SK-N-SH (cell line): ENCODE results near the gene C9orf85. TPM values are rescaled to one million over a fixed set of nuclear protein-coding genes. Genes with fewer than 3 reads are reported as not detected.

ENCODE experiments used
- CTCF ChIA-PET: fragments of 300-600, 350-600 bp; formaldehyde crosslinking; extraction: SDS; loops from one replicate; lab custom pipeline; 2021; lab: Yijun Ruan, JAX
- POLR2A ChIA-PET: fragments of 350-600 bp; sonication (Branson Sonifier 250); formaldehyde crosslinking; extraction: SDS; loops from one replicate; lab custom pipeline; 2020; ENCODE audit warnings: antibody characterized with exemption, inconsistent platforms; lab: Yijun Ruan, JAX
- DNase-seq: peaks from one replicate; pipeline ENCODE4 v3.0.0; 2012
- H2AFZ ChIP-seq: fragments of 200-600 bp; sonication (generic); 2 replicates; pipeline ENCODE4 v1.8.1; 2016; ENCODE audit warnings: antibody characterized with exemption, mild to moderate bottlenecking, low read depth
- H3F3A ChIP-seq: fragments of 200-600 bp; sonication (generic); replicated peaks from 2 replicates; pipeline ENCODE3; 2016; ENCODE audit warnings: antibody characterized with exemption, mild to moderate bottlenecking; ENCODE audit not compliant: insufficient read depth
- H3K27ac ChIP-seq, 2 experiments: fragments of 200-500 bp in 1 of 2; fragments of 200-600 bp in 1 of 2; sonication (Bioruptor generic) in 1 of 2; sonication (generic), shearing (Covaris generic) in 1 of 2; 2 replicates each; pipeline versions ENCODE4 v1.5.1 to v1.6.1; 2014 to 2016; ENCODE audit warnings: low read depth in 2 of 2, inconsistent platforms in 1 of 2, low read length in 1 of 2, mild to moderate bottlenecking in 1 of 2, mixed read lengths in 1 of 2
- H3K27me3 ChIP-seq: fragments of 200-600 bp; sonication (generic), shearing (Covaris generic); 2 replicates; pipeline ENCODE4 v1.6.1; 2016; ENCODE audit warnings: mixed run types; ENCODE audit not compliant: insufficient read depth
- H3K36me3 ChIP-seq, 2 experiments: fragments of 200-500 bp in 1 of 2; fragments of 200-600 bp in 1 of 2; sonication (Bioruptor generic) in 1 of 2; sonication (generic) in 1 of 2; replicated peaks in 1 of 2; 2 replicates each; pipeline versions ENCODE3 to v1.5.1; 2014 to 2016; ENCODE audit warnings: low read length in 1 of 2, mild to moderate bottlenecking in 1 of 2; ENCODE audit not compliant: insufficient read depth in 2 of 2, control insufficient read depth in 1 of 2
- H3K4me1 ChIP-seq, 2 experiments: fragments of 200-500 bp in 1 of 2; fragments of 200-600 bp in 1 of 2; sonication (Bioruptor generic) in 1 of 2; sonication (generic), shearing (Covaris generic) in 1 of 2; 2 replicates each; pipeline versions ENCODE4 v1.5.1 to v1.6.1; 2014 to 2016; ENCODE audit warnings: low read depth in 1 of 2, low read length in 1 of 2, mixed run types in 1 of 2; ENCODE audit not compliant: insufficient read depth in 2 of 2, control insufficient read depth in 1 of 2
- H3K4me2 ChIP-seq: fragments of 200-600 bp; sonication (generic), shearing (Covaris generic); 2 replicates; pipeline ENCODE4 v1.6.1; 2017; ENCODE audit warnings: mixed run types
- H3K4me3 ChIP-seq, 2 experiments: fragments of 200-500 bp in 1 of 2; fragments of 200-600 bp in 1 of 2; sonication (Bioruptor generic) in 1 of 2; sonication (generic), shearing (Covaris generic) in 1 of 2; 2 replicates each; pipeline versions ENCODE4 v1.5.1 to v1.8.1; 2014 to 2016; ENCODE audit warnings: low read depth in 2 of 2, inconsistent platforms in 1 of 2, low read length in 1 of 2, mild to moderate bottlenecking in 1 of 2, mixed read lengths in 1 of 2, moderate library complexity in 1 of 2
- H3K79me2 ChIP-seq: fragments of 200-600 bp; sonication (generic); 2 replicates; pipeline ENCODE4 v1.8.1; 2017; ENCODE audit warnings: mild to moderate bottlenecking; ENCODE audit not compliant: insufficient read depth
- H3K9ac ChIP-seq: fragments of 200-600 bp; sonication (generic); 2 replicates; pipeline ENCODE4 v1.6.1; 2017; ENCODE audit warnings: mixed run types
- H3K9me2 ChIP-seq: fragments of 200-600 bp; sonication (generic); 2 replicates; pipeline ENCODE4 v1.6.1; 2017; ENCODE audit warnings: mixed run types
- H3K9me3 ChIP-seq: fragments of 200-600 bp; sonication (generic); 2 replicates; pipeline ENCODE4 v1.6.1; 2017; ENCODE audit warnings: mixed run types, mild to moderate bottlenecking, moderate library complexity
- H4K20me1 ChIP-seq: fragments of 200-600 bp; sonication (generic); 2 replicates; pipeline ENCODE4 v1.6.1; 2017; ENCODE audit warnings: mild to moderate bottlenecking, mixed run types; ENCODE audit not compliant: insufficient read depth
- ELF1 ChIP-seq: IDR thresholded peaks from 2 replicates; pipeline ENCODE4 v1.4.0; 2012
- EZH2phosphoT487 ChIP-seq: fragments of 200-600 bp; sonication (generic); IDR thresholded peaks from 2 replicates; pipeline ENCODE4 v1.6.1; 2017; ENCODE audit warnings: low read depth, mixed run types, mild to moderate bottlenecking, antibody characterized with exemption, moderate library complexity, borderline replicate concordance
- FOSL2 ChIP-seq: IDR thresholded peaks from 2 replicates; pipeline ENCODE4 v1.4.0; 2012; ENCODE audit warnings: low read depth, mild to moderate bottlenecking, moderate library complexity, borderline replicate concordance
- FOXM1 ChIP-seq: IDR thresholded peaks from 2 replicates; pipeline ENCODE4 v1.4.0; 2012; ENCODE audit warnings: low read depth, mild to moderate bottlenecking
- NRF1 ChIP-seq: IDR thresholded peaks from 2 replicates; pipeline ENCODE4 v1.6.1; 2012; ENCODE audit warnings: low read depth, mild to moderate bottlenecking, low read length
- PBX3 ChIP-seq: IDR thresholded peaks from 2 replicates; pipeline ENCODE4; 2012
- POLR2AphosphoS5 ChIP-seq: IDR thresholded peaks from 2 replicates; pipeline ENCODE4 v1.6.1; 2012; ENCODE audit warnings: low read depth, low read length
- REST ChIP-seq: IDR thresholded peaks from 2 replicates; pipeline ENCODE4 v1.6.1; 2012; ENCODE audit warnings: mild to moderate bottlenecking, low read depth, low read length, moderate library complexity
- TAF1 ChIP-seq: IDR thresholded peaks from 2 replicates; pipeline ENCODE4 v1.6.1; 2012; ENCODE audit warnings: low read depth, mild to moderate bottlenecking, low read length, moderate library complexity, borderline replicate concordance
- USF1 ChIP-seq: IDR thresholded peaks from 2 replicates; pipeline ENCODE4 v1.4.0; 2012; ENCODE audit warnings: low read depth, borderline replicate concordance
- ZBTB33 ChIP-seq: IDR thresholded peaks from 2 replicates; pipeline ENCODE4 v1.4.0; 2012; ENCODE audit warnings: low read depth, borderline replicate concordance
- WGBS: methylation state at CpG from one replicate; pipeline ENCODE4 v1.1.6; 2017; ENCODE audit warnings: low lambda C conversion rate; 5-methylcytosine and 5-hydroxymethylcytosine counted together
- polyA plus RNA-seq, 3 experiments: library from polyadenylated mRNA; depleted of rRNA; stranded (reverse); fragments of >200 nt; gene quantifications; 2 replicates each; pipeline ENCODE4 v1.2.3, GENCODE V29; 2012

The C9orf85 gene
- polyA plus RNA-seq, 1 of the 3 experiments (the other 2 are of a cell fraction), result 11.1 TPM

GRCh38 chr9:71918419-71918818 lies 7.0 kb downstream of the C9orf85 start:
- no peak for DNase-seq
- no peak overlapping the region for H3K4me3 ChIP-seq
- H3K27me3 ChIP-seq, result no peaks in the 10 kb centered on the region
- CTCF ChIA-PET, result no interaction called here
- H3K27ac ChIP-seq, result no peak overlapping the region
- no peaks in the 10 kb centered on the region for H3F3A ChIP-seq
- no peak overlapping the region for H3K4me2 ChIP-seq
- TF ChIP-seq TAF1 (no peak), REST (no peak), FOXM1 (no peak), USF1 (no peak), NRF1 (no peak), ELF1 (no peak), EZH2phosphoT487 (no peak), ZBTB33 (no peak), FOSL2 (no peak), PBX3 (no peak), POLR2AphosphoS5 (no peak)
- POLR2A ChIA-PET, result no interaction called here
- H3K9ac ChIP-seq, result no peak overlapping the region
- no peak overlapping the region for H2AFZ ChIP-seq
- H3K79me2 ChIP-seq, result peaks cover 94% of the 10 kb centered on the region
- peaks cover 0 to 4% of the 10 kb centered on the region in 2 experiments; a peak in 3 of 4 replicates for H3K4me1 ChIP-seq
- H3K36me3 ChIP-seq, result peaks cover 0 to 3% of the 10 kb centered on the region in 2 experiments
- peaks cover 24% of the 10 kb centered on the region; the same call in 1 of the 2 replicates for H4K20me1 ChIP-seq
- H3K9me2 ChIP-seq, result no peaks in the 10 kb centered on the region
- no peaks in the 10 kb centered on the region for H3K9me3 ChIP-seq
- WGBS, result 90% methylated on average over 5 of the region's 5 CpGs
